ENCODE measurements around the gene CTCFL.
"Not testable (repeated sequence)": the region's sequence is repeated elsewhere in the genome, so short reads cannot be mapped to it uniquely, and the experiment has no call there.

The CTCFL gene

DNA sequence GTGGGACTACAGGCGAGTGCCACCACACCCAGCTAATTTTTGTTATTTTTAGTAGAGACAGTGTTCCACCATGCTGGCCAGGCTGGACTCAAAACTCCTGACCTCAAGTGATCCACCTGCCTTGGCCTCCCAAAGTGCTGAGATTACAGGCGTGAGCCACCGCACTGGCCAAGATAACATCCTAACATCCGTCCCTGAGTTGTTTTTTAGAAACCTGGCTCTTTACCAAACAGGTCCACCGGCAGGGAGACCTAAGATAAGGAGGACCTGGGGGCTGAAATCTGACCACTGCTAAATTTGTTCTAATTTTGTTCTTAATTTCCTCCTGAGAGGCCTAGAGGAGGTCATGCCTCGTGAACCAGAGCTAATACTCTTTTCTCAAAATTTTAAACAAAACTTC is 20.5 kb downstream of the CTCFL start:
- DNase-seq: no peak

DNA sequence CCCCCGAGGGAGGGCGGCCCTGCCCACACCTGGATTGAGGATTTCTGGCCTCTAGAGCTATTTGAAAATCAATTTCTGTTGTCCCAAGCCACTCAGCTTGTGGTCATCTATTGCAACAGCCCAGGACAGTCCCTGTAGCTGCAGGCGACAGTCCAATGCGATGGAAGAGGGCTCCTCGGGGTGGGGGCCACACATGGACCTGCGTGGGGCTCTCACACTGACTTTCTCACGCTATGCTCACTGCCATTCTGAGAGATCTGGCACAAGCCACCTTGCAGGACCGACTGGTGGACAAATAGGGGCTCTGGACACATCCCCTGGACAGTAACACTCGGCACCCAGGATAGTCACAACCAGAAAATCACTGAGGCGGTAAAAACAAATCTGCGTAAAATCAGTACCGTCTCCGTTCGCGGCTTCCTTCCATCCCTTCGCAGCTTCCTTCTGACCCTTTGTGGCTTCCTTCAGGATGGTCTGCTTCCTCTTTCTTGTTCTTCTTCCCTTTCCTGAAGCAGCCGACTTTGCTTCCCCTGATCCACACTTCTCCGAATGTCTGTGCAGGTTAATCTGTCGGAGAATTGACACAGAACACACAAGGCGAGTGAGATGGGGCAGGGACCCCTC is 21.8 kb downstream of the CTCFL start:
- DNase-seq: no peak

DNA sequence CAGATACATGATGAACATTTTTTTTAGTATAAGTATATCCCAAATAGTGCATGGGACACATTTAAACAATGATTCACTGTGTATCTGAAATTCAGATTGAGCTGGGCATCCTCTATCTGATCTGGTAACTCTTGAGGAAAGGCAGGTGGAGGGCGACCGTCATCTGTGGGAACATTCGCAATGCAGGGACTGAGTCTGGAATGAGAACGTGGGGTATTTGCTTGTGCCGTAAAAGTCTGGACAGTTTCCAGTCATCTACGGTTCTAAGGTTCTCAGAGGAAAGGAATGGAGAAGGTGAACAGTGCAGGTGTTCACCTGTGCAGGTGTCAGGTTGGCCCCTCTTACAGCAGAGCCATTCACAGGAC is 22.6 kb downstream of the CTCFL start:
- no peak for DNase-seq

DNA sequence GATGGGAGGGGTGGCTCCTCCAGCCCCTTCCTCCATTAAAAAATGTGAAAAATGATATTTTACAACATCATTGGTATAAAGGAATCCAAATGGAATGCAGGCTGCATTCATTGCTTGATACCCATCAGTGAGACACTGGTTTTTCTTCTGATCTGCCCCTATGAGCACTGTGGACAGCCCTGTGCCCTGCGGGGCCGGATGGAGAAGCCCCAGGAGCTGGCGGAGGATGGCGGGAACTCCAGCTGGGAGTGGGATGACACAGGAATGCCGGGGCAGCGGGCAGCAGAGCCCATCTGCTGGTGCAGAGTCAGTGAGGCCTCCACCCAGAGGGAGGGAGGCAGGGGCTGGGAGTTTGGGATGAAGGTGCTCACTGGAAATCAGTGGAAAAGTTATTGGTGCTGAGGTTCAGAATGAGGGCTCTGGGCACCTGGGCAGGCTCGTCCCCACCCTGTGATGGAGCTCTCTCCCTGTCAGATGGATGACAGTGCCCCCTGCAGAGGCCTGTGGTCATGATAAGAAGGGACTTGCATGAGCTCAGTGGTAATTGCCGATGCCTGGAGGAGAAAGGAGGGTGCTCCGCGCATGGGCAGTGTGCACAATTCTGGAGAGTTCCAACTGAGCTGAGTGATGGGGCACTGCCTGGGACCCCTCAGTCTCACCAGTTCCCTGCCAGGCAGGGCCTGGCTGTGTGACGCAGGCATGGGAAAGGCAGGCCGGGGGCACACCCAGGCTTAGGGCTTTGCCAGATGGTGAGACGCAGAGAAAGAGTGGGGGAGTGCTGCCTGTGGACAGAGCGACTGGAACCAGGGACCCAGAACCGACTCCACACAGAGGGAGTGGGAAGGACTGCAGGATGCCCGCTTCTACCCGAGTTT is 23.2 kb downstream of the CTCFL start:
- DNase-seq: no peak

DNA sequence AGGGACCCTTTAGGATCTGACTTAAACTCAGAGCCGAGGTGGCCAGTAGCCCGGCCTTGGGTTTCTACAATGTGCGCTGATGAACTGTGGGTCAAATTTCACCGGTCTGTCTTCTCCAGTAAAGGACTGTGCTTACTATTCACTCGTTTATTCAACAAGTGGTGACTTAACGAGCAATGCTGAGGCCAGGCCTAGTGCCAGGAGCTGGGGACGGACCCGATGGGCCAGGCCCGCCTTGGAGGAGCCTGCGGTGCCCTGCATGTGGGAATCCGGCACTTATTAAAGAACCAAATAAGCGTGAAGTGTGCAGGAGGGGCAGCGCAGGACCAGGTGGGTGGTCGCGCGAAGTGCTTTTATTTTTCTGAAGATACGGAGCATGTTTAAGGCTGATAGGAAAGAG is 24.0 kb downstream of the CTCFL start:
- DNase-seq: no peak

DNA sequence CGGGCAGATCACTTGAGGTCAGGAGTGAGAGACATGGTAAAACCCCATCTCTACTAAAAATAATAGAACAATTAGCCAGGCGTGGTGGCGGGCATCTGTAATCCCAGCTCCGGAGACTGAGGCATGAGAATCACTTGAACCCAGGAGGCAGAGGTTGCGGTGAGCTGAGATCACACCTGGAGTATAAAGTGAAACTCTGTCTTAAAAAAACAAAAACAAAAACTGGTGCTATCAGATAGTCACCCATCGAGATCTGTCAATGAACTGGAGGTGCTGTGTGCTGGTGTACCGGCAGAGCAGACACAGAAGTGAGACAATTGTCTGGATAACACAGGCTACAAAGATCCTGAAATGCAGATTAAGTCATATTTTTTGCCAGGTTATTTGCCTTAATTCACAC is 24.7 kb downstream of the CTCFL start:
- no peak for DNase-seq

DNA sequence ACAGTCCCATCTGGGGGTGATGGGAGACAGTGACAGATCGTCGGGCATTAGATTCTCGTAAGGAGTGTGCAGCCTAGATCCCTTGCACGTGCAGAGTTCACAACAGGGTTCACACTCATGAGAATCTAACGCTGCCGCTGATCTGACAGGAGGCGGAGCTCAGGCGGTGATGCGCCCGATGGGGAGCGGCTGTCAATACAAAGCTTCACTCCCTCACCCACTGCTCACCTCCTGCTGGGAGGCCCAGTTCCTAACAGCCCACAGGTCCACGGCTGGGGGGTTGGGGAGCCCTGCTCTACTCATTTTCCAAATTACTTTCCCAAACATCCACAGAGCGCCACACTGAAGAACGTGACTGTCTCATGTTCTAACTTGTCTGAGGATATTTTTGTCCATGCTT is 25.3 kb downstream of the CTCFL start:
- DNase-seq: no peak

DNA sequence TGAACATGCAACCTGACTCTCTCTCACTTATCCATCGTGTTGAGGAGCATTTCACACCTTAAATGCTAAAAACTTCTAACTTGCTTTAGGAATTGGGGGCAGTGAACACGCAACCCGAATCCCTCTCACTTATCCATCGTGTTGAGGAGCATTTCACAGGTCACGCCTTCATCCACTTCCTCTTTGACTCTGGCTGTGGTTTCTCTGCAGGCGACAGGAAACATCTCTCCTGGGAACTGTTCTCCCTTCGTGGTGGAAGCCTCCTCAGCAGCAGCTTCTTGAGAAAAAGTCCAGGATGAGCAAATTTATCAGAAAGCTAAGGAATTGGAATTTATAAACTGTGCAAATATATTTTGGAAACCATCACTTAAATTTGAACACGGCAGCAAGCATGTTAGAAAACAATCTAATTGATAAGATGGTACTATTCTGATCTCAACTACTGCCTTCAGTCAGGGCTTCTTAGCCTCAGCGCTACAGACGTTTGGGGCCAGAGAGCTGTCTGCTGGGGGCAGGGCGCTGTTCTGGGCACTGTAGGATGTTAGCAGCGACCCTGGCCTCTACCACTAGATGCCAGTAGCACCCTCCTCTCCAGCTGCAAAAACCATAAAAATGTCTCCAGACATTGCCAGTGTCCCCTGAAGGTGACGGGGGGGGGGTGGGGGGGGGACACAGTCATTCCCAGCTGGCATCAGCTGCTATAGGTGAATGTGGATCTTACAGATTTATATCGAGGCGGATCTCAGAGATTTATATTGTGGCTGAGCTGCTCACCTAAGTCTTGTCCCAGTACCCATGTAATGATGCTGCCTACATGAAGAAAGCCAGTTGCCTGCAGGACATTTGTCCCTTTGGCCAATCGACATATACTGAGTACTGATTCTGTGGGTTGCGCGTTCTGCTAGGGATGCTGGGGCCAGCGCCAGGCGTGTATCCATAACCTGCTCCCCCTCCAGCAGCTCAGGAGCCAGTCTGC is 26.2 kb downstream of the CTCFL start:
- DNase-seq: no peak

DNA sequence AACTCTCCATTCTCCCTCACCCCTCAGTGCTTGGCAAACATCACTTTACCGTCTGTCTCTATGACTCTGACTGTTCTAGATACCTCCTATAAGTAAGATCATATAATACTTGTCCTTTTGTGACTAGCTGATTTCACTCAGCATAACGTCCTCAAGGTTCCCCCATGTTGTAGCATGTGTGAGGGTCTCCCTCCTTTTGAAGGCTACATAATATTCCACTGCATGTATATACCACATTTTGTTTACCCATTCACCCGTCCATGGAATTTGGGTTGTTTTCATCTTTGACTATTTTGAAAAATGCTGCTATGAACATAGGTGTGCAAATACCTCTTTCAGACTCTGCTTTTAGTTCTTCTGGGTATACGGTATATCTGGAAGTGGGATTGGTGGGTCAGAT is 28.3 kb downstream of the CTCFL start:
- DNase-seq: no peak

DNA sequence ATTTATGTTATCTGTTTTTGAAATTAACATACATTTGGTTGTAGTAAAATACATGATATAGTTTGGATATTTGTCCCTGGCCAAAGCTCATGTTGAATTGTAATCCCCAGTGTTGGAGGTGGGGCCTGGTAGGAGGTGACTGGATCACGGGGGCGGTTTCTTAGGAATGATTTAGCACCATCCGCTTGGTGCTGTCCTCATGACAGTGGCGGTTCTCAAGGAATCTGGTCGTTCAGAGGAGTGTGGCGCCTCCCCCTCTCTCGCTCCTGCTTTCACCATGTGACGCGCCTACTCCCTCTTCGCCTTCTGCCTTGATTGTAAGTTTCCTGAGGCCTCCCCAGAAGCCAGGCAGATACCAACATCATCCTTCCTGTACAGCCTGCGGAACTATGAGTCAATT is 29.0 kb downstream of the CTCFL start:
- DNase-seq: no peak

DNA sequence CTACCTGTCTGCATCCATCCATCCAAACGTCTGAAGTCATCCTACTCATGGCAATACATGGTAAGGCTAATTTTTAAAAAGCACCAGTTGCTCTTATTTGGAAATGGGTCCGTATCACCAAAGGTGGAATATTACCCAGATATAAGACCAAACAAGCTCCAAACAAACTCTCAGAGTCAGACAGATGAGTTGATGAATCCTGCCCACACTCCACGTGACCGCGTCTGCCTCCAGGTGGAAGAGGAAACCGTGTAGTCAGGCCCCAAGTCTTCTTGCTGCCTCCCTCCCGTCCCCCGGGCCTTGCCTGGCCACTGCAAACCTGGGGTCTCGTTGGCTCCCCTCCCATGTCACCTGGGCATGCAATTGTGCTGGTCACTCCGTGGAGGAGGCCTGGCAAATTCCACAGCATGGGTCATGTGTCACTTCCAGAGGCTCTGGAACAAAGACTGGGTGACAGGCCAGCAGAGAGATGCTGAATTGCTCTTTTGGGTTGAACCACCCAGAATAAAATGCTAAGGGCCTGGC is 31.8 kb downstream of the CTCFL start:
- DNase-seq: no peak

DNA sequence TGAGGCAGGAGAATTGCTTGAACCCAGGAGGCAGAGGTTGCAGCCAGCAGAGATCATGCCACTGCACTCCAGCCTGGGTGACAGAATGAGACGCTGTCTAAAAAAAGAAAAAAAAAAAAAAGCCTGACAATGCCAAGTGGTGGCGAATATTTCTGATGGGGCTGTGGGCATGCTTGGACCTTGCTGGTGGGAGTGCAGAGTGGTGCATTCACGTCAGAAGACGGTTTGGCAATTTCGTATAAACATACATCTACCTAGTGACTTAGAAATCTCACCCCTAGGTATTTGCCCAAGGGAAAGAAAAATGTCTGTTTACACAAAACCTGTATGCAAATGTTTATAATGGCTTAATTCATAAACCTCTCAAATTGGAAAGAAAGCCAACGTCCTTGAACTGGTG is 33.6 kb downstream of the CTCFL start:
- DNase-seq: no peak

DNA sequence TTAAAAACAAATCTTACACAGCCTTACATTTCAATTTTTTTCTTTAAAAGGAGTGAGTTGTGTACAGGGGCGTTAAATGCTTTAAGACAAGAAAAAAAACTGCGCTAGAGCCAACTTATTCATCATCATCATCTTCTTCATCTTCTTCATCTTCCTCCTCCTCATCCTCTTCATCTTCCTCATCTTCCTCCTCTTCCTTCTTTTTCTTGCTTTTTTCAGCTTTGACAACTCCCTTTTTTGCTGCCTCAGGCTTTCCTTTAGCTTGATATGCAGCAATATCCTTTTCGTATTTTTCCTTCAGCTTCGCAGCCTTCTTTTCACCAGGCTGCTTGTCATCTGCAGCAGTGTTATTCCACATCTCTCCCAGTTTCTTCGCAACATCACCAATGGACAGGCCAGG is 36.7 kb downstream of the CTCFL start:
- not testable (repeated sequence) for DNase-seq

DNA sequence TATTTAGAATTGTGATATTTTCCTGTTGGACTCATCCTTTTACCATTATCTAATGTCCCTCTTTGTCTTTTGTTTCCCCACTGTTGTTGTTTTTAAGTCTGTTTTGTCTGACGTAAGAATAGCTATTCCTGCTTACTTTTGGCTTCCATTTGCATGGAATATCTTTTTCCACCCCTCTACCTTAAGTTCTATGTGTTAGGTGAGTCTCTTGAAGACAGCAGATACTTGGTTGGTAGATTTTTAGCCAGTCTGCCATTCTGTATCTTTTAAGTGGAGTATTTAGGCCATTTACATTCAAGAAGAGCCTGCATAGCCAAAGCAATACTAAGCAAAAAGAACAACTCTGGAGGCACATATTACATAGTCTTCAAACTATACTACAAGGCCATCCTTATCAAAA is 39.2 kb downstream of the CTCFL start:
- no peak for DNase-seq

DNA sequence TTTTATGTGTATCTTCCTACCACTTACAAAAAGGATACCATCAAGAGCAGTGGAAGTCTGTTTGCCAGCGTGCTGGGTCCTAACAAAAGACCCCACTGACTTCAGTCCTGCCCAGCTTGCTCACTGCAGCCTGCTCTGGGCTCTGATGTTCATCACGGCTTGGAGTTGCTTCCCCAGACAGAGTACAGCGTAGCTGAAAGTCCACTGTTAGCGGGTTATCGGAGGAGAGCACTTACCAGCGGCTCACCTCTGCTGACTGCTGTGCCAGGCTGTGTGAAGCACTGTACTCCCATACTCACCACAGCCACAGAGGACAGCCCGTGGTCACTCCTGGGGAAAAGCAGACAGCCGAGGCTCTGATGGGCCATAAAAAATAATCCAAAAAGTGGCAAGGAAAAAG is 40.2 kb downstream of the CTCFL start:
- no peak for DNase-seq

DNA sequence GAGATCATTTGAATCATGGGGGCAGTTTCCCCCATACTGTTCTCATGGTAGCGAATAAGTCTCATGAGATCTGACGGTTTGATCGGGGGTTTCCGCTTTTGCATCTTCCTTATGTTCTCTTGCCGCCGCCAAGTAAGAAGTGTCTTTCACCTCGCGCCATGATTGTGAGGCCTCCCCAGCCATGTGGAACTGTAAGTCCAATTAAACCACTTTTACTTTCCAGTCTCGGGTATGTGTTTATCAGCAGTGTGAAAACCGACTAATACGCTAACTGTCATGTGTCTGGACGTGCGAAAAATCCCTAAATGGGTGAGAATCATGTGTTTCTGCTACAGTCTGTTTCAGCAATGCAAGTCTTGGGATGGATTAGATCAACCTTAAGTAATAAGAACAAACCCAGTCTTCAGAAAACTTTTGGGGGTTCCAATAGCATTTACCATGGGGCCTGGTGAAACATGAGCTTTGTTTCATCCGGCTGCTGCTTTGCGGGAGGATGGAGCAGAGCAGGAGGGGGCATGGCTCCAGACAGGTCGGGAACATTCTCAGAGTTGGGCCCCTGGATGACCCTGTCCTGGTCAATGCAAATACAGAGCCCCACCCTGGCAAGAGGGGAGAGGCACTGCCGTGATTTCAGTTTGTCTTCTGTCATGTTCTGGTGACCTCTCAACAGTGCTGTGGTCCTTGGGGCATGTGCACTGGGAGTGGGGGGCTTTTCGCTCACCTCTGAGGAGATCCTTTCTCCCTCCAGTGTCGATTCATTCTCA is 41.5 kb downstream of the CTCFL start:
- no peak for DNase-seq

DNA sequence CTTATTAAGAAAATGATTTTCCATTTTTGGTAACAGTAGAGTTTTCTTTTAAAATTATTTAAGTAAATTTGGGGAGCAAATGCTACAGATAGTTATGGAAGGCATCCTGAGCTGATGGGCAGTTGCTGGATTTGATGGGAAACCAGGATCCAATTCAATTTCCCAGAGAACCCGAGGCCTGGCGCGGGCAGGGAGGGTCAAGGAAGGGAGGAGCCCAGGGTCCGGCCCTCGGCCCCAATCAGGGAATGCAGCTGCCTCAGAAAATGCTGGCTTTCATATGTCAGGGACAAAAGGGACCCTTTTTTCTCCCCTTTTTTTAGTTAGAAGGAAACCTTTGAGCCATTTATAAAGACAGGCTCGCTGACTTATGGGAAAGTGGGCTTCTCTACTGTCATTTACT is 42.1 kb downstream of the CTCFL start:
- no peak for DNase-seq

DNA sequence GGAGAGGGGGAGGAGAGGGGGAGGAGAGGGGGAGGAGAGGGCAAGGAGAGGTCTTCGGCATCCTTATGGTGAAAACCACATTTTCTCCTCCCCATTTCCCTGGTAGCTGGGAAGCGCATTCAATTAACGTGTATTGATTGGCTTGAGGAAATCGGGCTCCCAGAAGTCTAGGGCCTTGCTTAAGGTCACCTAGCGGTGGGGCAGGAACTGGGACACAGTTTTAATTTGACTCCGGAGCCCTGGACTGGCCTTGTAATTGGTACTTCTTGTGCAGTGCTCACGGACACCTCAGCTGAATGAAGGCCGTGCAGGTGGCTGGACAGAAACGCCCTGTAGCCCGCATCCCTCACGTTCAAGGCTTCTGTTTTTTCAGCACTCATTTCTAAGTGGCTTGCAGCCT is 42.8 kb downstream of the CTCFL start:
- no peak for DNase-seq

DNA sequence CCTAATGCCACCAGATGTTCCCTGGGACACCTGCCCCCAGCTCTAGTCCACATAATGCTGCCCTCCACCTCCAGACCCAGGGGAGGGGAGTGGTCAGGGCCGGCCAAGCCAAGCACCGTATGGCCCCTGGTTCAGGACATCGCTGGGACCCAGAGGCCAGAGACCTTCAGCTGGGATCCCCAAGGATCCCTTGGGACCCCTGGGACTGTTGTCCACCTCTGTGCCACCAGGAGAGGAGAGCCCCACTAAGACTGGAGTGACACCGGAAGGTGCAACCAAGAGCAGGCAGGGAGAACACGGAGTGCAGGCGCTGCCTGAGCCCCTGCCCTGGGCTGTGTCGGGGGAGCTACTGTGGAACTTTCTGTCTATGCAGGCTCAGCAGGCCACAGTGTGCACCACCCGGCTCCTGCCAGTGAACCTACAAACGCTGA is 43.6 kb downstream of the CTCFL start:
- no peak for DNase-seq

DNA sequence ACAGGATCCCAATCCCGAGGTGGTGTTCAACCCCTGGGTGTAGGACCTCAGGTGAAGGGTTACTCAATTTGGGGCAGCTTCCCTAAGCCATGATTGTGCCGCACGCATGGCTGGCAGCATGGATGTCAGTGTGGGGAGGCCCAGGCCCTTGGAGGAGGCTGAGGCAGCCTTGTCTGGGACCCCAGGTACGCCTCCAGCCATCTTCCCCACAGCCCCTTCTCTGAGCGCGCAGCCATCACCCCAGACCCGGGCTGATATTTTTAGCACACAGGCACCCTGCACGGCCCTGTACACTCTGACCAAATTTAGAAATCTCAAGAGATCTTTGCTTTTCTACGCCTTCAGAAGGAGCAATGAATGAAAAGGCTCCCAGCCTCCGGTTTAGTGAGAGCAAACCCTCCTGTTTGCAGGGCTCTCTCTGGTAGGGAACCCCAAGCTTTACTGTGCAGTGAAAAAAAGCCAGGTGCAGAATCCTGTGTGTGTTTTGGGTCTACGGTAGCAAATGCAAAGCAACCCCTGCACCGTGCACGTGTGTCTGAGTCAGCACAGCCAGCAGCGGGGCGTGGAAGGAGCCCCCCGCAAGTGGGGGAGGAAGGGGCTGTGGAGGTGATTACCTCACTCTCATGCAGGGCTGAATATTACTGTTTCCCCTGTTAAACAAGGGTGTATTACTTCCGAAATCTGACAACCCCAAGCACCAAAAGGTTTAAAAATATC is 44.3 kb downstream of the CTCFL start:
- DNase-seq: no peak

DNA sequence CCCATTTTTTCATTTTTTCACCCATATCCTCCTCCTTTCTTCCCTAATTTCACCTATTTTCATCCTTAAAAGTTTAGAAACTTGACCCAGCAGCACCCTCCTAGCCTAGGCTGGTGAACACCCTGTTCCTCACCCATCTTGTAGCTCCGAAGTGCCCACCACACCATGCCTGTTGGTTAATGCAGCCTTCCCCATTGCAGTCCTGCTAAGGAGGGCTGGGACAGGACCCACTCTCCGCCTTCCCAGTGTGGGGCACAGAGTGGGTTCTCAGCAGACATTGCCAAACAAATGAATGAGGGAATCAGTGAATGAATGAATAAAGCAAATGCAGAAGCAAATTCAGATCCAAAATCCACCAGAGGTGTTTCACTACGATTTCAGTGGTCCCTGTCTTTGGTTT is 45.7 kb downstream of the CTCFL start:
- no peak for DNase-seq

DNA sequence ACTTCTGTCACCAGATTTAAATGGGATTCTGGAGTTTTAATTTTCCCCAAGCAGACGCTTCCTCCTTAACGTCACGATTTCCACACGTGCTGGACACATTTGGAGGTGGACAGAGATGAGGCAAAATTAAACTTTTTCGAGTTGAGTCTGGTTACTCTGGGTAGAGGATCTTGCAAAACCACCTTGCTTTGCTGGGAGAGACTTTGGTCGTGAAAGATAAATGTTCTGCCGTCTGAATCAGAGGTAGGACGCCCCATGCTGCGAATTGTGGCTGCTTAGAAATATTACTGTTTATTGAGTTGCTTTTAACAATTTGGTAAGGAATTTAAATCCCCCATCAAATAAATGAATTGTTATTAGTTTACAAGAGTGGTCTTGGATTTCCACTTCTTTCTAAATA is 46.8 kb downstream of the CTCFL start:
- DNase-seq: no peak

All from NCI-H446 (cell line).